CD4-positive, alpha-beta T cell treated with Interleukin-4 for 1 hour (primary cell): ENCODE data around the gene ADIRF.
"Not testable (repeated sequence)": the region's sequence is repeated elsewhere in the genome, so short reads cannot be mapped to it uniquely, and the experiment has no call there.

Experiments used
- DNase-seq, 2 donors: peaks; one replicate each; pipeline ENCODE4 v3.0.0-alpha.2; 2020 to 2022

The ADIRF gene

DNA sequence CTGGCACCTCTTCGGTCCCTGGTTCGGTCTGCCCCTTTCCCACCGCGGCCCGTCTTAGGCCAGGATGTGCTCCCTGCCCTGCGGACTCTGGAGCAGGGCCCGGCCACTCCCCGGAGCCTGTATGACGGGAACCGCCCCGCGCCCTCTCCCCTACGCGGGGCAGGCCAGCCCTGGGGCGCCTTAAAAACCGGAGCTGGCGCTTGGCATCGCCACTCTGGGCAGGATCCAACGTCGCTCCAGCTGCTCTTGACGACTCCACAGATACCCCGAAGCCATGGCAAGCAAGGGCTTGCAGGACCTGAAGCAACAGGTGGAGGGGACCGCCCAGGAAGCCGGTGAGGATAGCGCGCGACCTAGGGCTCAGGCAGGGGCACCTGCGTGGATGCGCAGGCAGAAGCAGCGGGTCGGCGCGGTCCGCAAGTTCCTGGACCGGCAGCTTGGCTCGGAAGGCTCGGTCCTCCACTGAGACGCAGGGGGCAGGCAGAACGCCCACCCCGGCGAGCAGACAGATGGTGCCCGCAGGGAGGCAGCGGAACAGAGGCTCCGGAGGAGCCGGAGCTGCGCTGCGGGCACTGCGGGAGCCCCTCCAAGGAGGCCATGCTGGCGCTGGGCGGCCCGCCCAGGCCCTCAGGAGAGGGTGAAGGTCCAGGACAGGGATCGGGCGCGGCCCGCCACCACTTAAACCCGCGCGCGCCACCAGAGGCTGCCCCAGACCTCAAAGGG is at the start of gene ADIRF:
Gene ADIRF (plus strand): TSS at position 212 of the 723 bp plus-strand sequence. CDS start 63 bp downstream, at position 275.
- no peak for DNase-seq

DNA sequence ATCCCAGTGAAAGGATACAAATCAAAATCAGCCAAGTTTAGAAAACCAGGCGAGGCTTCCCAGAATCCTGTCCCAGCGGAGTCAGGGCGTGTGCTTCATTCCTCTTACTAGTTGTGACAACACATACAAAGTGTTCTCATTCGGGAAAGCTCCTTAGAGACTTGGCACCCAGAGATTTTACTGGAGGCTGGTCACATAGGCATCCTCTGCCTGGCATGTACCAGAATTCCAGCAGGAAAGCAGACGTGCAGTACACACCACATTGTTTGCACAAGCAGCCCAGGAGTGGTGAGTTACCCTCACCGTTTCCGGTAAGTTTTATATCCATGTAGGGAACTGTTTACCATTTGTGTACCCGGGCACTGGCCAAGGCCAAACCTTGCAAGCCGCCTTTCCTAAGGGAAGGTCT is 45.7 kb upstream of the ADIRF start:
- no peak for DNase-seq

- no peak for DNase-seq
These were observed 38.6 kb upstream of the ADIRF start for GRCh38 chr10:86929468-86930380.

DNA sequence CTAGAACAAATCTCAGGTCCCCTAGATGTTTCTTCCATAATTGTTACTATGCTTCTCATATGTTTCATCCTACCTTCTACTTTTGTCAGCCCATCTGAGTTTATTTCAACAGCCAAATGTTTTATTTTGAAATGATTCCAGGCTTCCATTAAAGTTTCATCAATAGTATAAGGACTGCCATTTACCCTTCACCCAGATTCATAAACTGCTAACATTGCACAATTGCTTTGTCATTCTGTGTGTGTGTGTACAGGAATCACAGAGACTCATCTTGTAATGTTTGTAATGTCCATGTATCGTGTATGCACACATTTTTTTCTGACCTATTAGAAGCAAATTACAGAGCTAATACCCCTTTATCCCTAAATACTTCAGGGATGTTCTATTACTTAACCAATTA is 36.4 kb upstream of the ADIRF start:
- DNase-seq = no peak

DNA sequence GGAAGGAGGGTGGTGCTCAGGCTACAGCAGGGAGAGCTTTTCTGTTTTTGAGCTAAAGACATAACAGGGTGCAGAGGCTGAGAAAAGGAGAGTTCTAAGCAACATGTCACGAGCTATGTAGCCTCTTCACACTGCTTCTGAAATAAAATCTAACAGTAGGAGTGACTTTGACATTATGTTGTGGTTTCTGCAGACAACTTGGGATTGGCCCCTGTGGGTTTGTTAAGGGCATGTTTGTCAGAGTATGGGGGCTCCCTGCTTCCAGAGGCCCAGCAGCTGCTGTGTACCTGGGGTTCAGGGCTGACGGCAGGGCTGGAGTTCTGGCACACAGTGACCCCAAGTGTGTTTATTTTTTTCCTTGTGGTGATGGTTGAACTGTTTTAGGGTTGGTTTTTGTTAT is 35.6 kb upstream of the ADIRF start:
- no peak for DNase-seq

DNA sequence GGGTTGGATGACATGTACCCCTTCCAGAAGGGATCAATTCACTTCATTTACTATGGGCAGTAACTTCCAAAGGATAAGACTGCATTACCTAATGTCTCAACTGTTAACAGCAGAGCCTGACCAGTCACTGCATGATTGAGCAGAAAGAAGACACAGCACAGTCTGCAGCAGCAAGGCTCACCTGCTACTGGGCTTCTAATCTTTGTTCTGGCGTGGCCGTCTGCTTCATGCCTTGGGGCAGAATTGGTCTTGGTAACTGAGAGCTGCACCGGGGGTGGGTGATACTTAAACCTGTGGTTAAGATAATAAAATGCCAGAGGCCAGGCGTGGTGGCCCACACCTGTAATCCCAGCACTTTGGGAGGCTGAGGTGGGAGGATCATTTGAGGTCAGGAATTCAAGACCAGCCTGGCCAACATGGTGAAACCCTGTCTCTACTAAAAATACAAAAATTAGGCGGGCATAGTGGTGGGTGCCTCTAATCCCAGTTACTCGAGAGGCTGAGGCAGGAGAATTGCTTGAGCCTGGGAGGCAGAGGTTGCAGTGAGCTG is 34.0 kb upstream of the ADIRF start:
- not testable (repeated sequence) for DNase-seq

- no peak for DNase-seq
These were observed 31.4 kb upstream of the ADIRF start for GRCh38 chr10:86936661-86937501.

DNA sequence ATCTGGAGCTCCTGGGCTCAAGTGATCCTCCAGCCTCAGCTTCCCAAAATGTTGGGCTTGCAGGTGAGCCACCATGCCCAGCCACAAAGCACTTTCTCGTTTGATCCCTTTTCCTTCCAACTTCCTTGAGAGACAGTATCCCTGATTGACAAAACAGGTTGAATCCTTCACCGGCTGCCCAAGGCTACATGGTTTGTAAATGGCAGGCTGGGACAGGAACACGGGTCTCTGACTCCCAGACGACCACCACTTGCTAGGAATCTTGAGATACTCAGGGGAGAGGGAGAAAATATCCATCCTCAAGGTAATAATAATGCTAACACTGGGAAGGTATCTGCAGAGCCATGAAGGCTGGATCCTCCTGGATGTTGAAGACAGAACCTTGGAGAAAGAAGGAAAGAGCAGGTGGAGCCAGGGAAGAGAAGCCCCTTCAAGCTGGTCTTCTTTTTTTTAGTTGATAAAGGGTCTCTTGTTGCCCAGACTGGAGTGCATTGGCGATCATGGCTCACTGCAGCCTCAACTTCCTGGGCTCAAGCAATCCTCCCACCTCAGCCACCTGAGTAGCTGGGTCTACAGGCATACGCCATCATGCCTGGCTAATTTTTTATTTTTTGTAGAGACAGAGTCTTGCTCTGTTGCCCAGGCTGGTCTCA is 30.7 kb upstream of the ADIRF start:
- no peak for DNase-seq

DNA sequence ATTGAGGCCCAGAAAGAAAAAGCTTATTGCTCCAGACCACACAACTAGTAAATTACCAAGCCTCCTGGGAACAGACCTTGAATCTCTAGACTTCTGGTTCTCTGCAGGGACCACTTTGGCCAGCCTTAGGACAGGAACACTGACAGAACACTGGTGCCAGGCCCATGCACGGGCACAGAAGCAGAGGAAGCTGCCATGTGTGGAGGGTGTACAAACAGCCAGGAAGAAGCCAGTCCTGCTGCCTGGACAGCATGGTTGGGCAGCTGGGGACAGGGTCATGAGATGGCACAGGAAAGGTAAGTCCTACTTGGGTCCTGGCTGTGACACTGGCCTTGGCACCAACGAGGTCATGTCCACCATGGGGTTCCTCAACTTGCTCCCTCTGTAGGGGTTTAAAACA is 30.0 kb upstream of the ADIRF start:
- DNase-seq = no peak

DNA sequence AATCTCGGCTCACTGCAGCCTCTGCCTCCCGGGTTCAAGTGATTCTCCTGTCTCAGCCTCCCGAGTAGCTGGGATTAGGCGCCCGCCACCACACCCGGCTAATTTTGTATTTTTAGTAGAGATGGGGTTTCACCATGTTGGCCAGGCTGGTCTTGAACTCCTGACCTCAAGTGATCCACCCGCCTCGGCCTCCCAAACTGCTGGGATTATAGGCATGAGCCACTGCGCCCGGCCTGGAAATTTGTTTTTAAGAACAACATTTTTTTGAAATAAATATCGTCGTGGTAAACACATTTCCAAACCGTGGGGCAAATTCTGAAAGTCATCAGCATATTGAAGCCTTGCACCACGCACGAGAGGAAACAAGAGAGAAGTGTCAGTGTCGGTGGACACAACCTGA is 28.2 kb upstream of the ADIRF start:
- DNase-seq = not testable (repeated sequence)

GRCh38 chr10:86940677-86941076 is 27.6 kb upstream of the ADIRF start:
- DNase-seq = no peak

GRCh38 chr10:86941426-86941825 is 26.9 kb upstream of the ADIRF start:
- DNase-seq = no peak

- DNase-seq = no peak
These were observed 26.3 kb upstream of the ADIRF start for GRCh38 chr10:86941991-86942421.

DNA sequence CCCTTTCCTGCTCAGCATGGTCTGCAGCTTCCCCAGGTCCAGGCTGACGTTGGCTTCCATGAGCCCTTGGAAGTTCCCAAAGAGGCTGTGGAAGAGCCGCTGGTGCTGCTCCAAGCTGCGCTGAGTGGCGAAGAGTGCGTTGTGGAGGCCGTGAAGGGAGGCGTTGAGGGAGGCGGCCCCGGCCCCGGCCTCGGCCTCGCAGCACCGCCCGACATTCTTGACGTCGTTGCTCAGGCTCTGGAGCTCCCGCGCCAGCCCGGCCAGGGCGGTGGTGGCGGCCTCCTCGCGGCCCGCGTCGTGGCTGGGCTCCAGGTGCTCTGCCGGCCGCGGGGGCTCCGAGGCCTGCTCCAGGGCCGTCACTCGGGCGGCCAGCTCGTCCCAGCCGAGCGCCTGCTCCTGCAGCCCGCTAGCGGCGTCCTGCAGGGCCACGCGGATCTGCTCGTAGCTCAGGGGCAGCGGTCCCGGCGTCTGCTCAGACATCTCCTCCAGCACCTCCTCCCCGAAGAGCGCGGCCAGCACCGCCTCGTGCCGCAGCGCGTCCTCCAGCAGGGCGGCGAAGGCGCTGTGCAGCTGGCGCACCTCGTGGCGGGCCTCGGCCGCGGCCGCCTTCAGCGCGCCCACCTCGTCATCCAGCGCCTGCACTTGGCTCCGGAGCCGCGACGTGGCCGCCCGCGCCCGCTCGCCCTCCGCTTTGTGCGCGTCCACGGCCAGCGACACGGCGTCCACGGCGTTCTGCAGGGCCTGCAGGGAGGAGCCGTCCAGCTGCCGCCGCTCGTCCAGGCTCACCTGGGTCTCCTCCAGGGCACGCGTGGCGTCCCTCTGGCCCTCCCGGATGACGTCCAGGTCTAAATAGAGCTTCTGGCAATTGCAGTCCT is 25.6 kb upstream of the ADIRF start:
- DNase-seq = no peak

DNA sequence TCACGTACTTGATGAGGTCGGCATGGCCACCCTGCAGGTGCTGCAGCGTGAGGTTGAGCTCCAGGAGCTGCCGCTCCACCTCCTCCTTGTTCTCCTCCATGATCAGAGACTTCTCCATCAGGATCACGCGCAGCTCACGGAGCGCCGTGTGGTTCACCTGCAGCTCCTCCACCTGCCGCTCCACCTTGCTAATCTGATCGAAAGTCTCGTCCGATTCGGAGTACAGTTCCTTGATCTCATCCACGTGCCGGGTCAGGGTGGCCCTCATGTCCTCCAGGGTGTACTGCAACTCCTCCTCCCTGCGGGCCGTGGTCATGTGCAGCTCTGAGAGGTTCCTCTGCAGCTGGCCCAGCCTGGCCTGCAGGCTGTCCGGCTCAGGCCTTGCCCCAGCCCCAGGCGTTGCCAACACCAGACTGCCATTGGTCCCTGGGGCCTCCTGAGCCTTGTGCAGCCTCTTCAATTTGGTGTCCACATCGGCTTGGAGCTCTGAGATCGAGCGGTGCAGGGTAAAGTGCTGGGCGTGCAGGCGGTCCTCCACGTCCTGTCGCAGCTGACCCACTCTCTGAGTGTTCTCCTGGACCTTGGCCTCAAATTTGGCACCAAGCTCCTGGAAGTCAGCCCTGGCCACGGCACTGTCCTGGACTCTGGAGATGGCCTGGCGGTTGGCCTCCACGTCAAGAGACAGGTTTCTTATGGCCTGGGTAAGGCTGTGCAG is 24.8 kb upstream of the ADIRF start:
- DNase-seq = no peak

GRCh38 chr10:86944031-86944419 is 24.3 kb upstream of the ADIRF start:
- no peak for DNase-seq

GRCh38 chr10:86944471-86944870 is 23.8 kb upstream of the ADIRF start:
- DNase-seq = no peak

GRCh38 chr10:86944907-86945306 is 23.4 kb upstream of the ADIRF start:
- no peak for DNase-seq

- DNase-seq = no peak
These were observed 22.7 kb upstream of the ADIRF start for GRCh38 chr10:86945361-86946212.
